GM19397 (cell line): ENCODE measurements around the gene H6PD.

ENCODE experiments used
- ATAC-seq: cut with Tn5 transposase; IDR thresholded peaks from one replicate; pipeline ENCODE4 v1.9.1; 2021; ENCODE audit warnings: mild to moderate bottlenecking, moderate library complexity; ENCODE audit not compliant: unreplicated experiment

Gene H6PD

DNA sequence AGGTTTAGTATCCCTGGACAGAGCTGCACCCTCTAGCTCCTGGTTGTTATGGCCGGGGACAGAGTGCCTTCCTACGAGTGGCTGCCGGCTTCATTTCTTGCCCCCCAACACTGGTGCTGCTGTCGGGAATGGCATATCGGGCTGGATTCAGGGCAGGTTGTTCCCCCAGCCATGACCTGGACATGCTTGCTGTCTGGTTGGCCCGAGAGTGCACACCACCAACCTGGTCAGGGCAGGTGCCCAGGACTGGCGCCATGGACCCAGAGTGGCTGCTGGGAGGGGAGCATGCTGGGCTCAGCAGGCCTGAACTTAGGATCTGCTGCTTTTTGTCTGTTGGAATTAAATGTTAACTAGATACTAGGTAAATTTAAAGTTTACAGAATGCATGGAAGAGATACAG is 21.8 kb downstream of the H6PD start:
- no peak for ATAC-seq

DNA sequence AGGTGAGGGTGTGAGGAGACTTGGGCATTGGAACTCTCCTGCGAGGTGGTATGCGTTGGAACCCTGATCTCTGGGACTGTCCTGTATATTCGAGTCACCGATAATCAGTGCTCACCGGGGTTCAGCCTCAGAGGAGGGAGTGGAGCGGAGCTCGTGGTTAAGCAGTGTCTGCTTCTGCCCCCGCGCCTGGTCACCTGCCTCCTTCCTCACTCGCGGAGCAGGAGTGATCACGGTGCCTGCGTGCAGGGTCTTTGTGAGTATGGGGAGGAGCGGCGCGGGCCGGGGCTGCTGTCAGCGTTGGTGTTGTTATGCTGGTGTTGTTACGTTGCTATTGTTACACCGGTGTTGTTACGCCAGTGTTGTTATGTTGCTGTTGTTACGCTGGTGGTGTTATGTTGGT is 23.3 kb downstream of the H6PD start:
- no peak for ATAC-seq

DNA sequence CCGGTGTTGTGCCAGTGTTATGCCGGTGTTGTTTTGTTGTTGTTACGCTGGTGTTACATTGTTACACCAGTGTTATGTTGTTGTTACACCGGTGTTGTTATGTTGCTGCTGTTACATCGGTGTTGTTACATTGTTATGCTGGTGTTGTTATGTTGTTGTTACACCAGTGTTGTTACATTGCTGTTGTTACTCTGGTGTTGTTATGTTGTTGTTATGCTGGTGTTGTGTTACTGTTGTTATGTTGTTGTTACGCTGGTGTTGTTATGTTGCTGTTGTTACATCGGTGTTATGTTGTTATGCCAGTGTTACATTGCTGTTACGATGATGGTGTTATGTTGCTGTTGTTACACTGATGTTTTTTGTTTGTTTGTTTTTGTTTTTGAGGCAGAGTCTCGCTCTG is 24.1 kb downstream of the H6PD start:
- ATAC-seq: no peak

DNA sequence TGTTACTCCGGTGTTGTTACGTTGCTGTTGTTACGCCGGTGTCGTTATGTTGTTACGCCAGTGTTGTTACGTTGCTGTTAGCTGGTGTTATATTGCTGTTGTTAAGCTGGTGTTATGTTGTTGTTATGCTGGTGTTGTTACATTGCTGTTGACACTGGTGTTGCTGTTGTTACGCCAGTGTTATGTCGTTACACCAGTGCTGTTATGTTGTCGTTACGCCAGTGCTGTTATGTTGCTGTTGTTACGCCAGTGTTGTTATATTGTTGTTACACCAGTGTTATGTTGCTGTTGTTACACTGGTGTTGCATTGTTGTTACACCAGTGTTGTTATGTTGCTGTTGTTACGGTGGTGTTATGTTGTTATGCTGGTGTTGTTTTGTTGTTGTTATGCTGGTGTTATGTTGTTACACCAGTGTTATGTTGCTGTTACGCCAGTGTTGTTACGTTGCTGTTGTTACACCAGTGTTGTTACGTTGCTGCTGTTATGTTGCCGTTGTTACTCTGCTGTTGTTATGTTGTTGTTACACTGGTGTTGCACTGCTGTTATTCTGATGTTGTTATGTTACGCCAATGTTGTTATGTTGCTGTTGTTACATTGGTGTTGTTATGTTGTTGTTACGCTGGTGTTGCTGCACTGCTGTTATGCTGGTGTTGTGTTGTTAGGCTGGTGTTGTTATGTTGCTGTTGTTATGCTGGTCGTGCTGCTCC is 25.6 kb downstream of the H6PD start:
- no peak for ATAC-seq

DNA sequence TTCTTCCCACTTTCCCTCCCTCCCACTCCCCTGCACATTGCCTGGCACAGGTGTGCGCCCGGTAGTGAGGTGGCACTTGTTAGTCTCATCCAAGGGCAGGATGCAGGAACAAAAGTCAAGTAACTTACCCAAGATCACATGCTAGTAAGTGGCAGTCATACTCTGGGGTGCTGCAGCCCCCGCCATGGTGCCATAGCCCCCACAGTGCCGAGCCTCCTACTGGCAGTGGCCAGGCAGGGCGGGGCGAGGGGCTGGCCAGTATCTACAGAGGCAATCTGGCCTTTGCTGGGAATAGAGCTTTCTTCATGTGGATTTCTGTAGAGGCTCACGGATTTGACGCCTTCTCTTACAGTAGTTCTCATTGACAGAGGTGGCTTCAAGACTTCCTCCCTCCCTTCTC is 26.9 kb downstream of the H6PD start:
- no peak for ATAC-seq

DNA sequence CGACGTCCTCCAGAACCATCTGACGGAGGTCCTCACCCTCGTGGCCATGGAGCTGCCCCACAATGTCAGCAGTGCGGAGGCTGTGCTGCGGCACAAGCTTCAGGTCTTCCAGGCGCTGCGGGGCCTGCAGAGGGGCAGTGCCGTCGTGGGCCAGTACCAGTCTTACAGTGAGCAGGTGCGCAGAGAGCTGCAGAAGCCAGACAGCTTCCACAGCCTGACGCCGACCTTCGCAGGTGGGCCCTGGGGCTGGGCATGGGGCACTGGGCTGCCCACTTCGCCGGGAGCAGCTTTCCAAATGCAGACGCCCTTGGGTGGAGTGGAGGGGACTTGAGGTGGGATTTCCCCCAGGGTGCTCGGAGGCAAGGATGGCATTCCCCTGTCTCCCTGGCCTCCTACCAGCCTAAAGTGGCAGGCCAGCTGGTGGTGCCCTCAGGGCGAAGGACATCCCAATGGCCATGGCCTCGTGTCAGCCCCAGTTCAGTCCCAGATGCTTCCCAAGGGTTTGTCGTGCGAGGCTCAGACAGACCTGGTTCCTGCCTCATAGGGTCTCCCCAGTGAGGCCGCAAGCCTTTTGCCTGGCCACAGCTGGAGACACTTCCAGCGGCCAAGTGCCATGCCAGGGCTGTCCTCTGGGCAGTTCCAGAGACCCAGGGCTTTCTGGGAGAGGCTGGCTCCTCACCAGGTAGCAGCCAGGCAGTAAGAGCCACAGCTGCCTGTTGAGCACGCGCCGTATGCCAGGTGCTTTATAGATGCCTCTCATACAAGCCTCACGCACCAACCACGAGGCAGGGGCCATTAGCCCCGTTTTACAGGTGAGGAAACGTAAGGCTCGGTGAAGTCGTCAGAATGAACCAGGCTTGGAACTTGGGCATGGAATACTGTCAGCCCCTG is 27.8 kb downstream of the H6PD start:
- no peak for ATAC-seq

DNA sequence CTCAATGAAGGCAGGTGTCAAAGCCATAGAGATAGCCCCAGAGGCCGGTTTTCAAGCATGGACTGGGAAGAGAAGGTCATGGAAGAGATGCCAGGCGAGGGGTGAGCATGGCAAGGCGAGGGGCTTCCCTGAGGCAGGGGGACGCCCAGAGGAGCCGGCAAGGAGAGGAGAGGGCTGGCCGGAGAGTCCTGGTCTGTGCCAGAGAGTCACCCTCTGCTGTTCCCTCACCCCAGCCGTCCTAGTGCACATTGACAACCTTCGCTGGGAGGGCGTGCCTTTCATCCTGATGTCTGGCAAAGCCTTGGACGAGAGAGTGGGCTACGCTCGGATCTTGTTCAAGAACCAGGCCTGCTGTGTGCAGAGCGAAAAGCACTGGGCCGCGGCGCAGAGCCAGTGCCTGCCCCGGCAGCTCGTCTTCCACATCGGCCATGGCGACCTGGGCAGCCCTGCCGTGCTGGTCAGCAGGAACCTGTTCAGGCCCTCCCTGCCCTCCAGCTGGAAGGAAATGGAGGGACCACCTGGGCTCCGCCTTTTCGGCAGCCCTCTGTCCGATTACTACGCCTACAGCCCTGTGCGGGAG is 28.8 kb downstream of the H6PD start:
- no peak for ATAC-seq

DNA sequence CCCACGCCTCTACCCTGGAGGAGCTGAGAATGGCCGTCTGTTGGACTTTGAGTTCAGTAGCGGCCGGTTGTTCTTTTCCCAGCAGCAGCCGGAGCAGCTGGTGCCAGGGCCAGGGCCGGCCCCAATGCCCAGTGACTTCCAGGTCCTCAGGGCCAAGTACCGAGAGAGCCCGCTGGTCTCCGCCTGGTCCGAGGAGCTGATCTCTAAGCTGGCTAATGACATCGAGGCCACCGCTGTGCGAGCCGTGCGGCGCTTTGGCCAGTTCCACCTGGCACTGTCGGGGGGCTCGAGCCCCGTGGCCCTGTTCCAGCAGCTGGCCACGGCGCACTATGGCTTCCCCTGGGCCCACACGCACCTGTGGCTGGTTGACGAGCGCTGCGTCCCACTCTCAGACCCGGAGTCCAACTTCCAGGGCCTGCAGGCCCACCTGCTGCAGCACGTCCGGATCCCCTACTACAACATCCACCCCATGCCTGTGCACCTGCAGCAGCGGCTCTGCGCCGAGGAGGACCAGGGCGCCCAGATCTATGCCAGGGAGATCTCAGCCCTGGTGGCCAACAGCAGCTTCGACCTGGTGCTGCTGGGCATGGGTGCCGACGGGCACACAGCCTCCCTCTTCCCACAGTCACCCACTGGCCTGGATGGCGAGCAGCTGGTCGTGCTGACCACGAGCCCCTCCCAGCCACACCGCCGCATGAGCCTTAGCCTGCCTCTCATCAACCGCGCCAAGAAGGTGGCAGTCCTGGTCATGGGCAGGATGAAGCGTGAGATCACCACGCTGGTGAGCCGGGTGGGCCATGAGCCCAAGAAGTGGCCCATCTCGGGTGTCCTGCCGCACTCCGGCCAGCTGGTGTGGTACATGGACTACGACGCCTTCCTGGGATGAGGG is 29.7 kb downstream of the H6PD start:
- ATAC-seq: no peak

DNA sequence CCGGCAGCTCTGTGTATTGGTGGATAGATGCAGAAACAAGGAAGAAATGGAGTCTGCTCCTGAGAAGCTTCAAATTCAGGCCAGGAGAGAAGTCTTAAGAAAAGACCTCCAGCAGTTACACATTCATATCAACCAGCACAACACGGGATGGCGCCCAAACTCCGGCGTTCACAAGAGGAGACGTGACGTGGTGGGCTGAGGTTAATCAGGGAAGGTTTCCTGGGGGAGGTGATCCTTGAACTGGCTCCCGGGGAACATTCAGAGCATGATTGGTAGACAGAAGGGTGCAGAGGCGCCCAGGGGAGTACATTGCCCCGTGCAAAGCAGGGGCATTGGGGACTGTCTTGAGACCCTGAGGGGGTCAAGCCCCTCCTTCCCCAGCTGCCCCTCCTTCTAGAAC is 30.5 kb downstream of the H6PD start:
- ATAC-seq: no peak

DNA sequence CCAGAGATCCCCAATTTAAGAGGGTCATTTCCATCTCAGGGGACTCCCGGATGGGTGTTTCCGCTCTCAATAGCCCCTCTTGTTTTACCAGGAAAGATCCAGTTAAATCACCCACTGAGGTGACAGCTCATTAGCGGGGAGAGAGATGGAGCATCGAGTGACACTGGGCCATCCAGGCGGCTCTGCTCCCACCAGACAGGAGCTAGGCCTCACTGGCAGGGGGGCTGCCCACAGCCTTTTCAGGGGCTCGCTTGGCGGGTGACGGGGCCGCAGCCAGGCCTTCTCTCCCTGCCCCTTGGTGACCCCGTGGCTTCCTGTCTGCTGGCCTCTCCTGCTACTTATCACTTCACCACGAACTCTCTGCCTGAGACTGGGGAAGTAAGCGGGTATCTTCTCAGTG is 31.4 kb downstream of the H6PD start:
- ATAC-seq: no peak

DNA sequence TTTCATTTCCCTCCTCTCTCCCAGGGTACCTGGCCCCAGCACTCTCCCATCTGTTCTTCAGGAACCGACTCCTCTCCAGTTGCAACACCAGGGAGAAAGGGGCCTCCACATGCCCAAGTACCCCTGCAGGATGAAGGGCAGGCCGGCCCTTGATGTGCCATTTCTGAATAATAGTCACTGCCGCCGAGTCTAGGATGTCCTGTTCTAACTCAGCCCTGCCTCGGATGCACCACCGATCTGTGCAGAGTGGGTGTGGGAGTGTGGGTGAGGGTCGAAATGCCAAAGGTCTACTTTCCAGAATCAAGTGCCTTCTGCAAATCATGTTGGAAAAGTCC is 32.7 kb downstream of the H6PD start:
- ATAC-seq: no peak

DNA sequence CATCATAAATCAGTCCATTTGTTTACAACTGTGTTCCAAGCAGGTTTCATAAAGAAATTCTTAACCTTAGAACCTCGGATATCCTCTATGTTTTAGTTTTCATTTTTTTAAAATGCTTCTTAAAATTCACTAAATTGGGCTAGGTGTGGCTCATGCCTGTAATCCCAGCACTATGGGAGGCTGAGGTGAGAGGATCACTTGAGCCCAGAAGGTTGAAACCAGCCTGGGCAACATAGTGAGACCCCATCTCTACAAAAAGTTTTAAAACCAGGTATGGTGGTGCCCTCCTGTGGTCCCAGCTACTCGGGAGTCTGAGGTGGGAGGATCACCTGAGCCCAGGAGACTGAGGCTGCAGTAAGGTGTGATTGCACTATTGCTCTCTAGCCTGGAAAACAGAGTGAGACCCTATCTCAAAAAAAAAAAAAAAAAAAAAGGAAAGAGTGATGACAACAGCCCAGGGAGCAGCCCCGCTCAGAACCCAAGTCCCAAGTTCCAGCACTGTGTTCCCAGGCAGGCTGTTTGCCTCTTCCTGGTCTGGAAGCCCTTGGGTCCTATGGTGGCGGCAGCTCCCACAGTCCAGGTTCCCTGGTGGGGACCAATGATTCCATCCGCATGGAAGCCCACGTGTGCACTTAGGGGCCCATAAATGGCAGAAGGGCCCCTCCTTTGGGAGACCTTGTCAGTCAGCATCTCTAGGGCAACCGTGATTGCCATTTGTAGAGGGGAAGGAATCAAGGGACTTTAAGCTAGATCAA is 33.4 kb downstream of the H6PD start:
- no peak for ATAC-seq

DNA sequence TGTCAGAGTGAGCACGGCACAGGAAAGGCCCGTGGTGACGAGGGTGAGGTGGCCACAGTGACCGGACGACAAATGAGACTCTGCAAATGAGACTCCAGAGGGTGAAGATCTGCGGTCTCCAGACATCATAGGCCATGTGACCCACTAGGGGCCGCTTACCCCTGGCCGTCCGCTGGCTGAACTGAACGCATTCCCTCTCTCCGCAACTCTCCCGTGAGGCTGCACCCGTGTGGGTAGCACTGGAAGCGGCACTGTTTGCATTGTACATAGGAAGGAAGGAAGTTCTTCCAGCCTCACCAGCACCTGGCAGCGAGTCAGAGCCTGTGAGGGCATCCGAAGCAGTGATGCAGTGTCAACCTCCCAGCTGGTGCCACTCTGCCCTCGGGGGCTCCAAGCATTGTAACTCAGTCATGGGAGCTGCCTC is 34.5 kb downstream of the H6PD start:
- ATAC-seq: no peak

DNA sequence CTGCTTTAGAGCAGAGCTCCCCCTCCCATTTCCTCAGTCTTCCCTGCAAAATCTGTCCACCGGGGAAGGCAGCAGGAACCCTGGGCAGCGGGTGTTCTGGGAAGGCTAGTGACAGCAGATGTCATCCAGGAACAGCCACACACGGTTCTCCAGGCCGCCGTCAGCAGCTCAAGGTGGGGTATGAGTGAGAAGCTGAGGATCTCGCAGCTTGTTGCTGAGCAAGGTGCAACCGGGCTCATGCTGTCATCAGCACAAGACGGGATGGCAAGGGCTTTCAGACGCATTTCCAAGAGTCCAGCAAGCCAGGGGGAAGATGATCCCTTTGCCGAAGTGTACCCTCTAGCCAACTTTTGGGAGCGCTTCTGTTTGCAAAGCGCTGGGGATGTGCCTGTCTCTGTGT is 35.1 kb downstream of the H6PD start:
- ATAC-seq: no peak

DNA sequence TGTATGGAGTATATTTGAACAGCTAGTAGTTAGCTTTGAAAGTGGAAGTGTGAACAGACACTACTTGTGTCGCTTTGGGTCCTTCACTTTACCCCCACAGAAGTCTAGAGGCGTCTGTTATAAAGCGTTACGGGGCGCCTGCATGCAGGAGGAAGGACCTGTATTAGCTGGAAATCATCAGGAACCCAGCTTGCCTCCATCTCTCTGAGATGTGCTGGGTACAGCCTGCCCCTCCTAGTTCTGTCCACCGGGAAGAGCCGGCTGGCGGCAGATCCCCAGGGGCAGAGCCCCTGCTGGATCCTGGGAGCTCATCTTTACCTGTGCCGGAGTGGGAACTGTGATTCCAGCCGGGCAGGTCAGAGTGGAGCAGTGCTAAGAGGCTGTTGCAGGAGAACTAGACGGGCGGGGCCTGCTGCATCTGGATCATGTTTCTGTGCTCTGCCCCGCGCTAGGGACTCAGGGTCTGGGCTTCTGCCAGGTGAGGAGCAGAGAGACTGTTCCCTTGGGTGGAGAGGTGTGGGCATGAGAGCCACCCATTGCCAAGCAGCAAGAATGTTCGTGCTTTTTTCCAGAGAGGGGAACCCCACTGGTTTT is 35.8 kb downstream of the H6PD start:
- no peak for ATAC-seq

DNA sequence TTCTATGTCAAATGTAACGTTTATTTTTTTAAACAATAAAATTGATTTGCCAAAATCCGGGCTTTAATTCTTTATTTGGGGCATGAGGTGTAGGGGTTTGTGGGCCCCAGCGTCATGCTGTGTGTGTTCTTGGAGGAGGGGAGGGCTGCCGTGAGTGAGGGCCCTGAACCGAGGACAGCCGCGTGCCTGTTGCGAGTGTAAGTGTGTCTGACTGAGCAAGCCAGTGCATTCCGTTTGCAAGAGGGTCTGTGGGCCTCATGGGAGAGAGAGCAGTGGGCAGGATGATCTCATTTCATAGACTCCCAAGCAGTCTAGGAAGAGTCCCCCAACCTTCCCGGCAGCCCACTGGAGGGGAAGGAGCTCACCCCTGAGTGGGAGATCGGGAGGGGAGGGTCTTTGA is 36.7 kb downstream of the H6PD start:
- no peak for ATAC-seq

DNA sequence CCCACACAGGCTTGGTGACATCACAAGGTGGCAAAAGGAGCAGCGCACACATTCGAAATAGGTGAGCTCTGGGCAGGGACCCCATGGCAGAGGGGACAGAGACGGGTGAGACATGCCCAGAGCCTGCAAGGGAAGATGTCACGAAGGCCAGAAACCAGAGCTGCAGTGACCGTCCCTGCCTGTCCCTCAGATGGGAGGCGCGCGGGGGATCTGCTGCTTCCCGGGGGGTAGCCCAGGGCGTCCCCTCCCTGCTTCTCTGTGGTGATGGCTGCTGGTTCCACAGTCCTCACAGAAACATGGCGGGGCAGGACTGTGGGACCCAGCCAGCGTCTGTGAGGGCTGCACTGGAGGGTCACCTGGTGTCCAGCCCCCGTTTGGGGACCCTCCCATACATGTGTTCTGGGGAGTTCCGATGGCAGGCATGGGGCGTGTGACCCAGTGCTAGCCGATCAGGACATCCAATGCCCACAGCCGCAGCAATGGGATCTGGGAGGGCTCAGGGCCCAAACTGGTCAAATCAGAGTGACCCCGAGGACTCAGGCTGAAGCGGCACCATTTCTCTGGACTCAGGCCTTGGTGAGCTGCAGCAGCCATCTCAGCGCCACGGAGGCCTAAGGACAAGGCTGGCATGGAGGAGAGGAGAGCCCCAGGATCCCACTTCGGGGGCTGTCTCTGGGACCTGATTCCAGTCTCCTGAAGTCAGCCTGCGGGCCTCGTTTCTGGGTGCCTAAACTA is 37.5 kb downstream of the H6PD start:
- ATAC-seq: no peak

DNA sequence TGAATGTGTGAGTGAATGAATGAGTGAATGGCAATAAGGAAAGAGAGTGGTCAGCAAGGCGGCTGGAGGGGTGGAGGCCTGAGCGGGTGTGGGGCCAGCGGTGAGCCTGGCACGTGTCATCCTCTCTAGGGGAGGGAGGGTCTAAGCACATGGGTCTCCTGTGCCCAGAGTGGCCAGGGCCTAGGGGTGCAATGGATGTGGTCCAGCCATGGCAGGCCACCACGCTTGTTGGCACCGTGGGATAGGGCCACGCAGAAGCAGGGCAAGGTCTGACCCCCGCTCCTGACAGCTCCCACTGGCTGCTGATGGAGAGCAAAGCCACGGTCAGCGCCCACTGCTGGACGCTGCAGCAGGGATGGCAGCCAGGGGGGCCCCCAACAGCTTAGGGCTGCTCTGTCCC is 38.6 kb downstream of the H6PD start:
- no peak for ATAC-seq

DNA sequence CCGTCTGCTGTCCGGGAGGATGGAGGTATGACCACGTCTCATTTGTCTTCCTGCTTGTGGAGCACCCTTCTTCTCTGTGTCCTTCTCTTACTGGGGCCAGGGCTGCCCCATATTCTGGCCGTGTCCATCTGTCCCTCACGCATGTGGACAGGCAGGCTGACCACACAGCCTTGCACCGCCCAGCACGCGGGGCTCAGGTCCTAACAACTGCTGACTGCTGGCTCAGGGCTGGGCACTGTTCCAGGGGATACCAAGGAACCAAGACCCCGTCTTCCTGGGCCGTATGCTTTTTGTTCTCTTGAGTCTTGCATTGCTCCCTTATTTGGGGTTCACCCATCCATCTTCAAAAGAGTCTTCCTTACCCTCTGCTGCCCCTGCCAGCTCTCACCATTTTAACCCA is 40.6 kb downstream of the H6PD start:
- no peak for ATAC-seq
